ENCODE measurements around the gene SMPD4. TPM values are rescaled to one million over a fixed set of nuclear protein-coding genes. Genes with fewer than 3 reads are reported as not detected.
"Not testable (repeated sequence)": the region's sequence is repeated elsewhere in the genome, so short reads cannot be mapped to it uniquely, and the experiment has no call there.

The SMPD4 gene
- total and polyA plus RNA-seq, 2 experiments from 2014 or later: 23.8 to 37.1 TPM

- H2AFZ ChIP-seq; H3K9ac ChIP-seq; H3K4me3 ChIP-seq; H3K9me3 ChIP-seq (ENCODE audit: low read depth); in situ Hi-C loops (cut with MboI); H3K27me3 ChIP-seq (replicated peaks; ENCODE audit: insufficient read depth); H3K4me1 ChIP-seq (ENCODE audit: insufficient read depth); H4K20me1 ChIP-seq (ENCODE audit: insufficient read depth); H3K9me2 ChIP-seq (ENCODE audit: insufficient read depth); H3K4me2 ChIP-seq (ENCODE audit: unreplicated experiment); H3K27ac ChIP-seq; H3F3A ChIP-seq (ENCODE audit: insufficient read depth); H3K36me3 ChIP-seq (ENCODE audit: low read depth); H3K79me2 ChIP-seq (ENCODE audit: insufficient read depth): not testable (repeated sequence)
- 79 to 82% methylated on average over 13 to 19 of the region's 28 CpGs for WGBS, 2 experiments (ENCODE audit: low coverage in 1 of 2, low lambda C conversion rate in 2 of 2, missing lambda C conversion rate in 2 of 2)
- peak; percentile 5 for DNase-seq
Measured at GRCh38 chr2:130143266-130144039, 37.9 kb downstream of the SMPD4 start.

DNA sequence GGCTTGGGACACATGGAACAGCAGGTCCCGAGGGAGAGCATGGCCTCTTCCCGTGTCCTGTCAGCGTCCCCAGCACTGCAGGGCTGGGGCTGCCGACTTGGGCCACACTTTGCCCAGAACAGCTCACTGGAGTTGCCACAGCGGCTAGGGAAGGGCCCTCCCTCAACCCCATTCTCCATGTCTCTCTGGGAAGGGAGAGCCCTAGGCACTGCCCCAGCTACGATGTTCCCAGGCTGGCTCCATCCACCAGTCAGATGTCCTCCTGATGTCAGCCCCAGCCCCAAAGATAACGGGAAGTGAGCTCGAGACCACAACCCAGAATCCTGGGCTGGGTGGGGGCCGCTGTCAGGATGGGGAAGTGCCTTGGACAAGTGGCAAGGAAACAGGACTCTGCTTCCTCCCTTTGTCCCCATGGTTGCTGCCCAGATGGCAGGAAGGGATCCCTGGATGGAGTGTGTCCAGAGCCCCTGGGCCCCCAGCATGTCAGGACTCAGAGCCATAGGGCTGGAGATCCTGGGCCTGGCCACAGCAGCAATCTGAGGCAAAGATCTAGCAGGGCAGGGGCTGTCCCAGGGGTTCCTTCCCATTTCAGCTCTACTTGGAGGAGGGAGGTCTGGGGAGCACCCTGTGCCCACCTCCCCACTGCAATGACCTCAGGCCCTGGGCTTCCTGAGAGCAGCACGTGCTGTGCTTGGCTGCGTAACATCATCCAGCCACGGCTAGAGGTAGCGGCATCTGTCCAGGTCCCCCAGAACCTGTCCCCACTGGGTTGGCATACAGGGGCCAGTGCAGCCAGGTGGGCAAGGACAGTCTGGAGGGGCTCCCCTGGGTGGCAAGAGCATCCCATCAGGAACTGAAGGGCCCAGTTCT, 38.8 kb downstream of the SMPD4 start:
- in situ Hi-C loops (cut with MboI): not testable (repeated sequence)

DNA sequence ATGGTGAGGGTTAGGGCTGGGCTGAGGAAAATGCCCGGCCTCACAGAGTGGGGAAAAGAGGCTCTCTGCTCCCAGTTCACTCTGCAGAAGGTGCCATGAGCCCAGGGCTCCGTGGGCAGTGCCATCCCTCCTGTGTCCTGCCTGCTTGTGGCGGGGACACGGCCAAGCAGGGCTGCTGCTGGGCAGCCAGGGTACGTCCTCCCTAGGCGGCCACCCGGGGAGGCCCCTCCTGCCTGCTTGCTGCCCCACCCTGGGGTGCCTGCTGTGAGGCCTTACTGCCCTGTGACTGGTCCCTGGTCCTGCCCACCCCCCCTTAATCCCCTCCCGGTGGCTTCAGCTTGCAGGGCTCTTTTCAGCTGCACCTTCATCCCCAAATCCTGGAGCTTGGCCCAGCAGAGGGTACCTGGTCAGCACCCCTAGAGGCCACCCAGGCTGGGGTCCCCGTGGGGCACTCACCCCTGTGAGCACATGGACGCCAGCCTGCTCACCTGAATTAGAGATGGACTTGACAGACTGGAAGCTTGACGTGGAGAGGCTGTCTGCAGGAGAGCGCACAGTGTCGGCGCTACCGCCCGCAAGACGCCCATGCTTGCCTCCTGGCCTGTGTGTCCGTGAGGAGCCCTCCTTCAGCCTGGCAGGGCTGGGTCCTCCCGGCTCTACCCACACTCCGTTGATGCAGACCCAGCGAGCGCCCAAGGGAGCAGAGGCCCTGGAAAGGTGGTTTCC, 39.6 kb downstream of the SMPD4 start:
- H3F3A ChIP-seq (ENCODE audit: insufficient read depth); H4K20me1 ChIP-seq (ENCODE audit: insufficient read depth); in situ Hi-C loops (cut with MboI); H3K36me3 ChIP-seq (ENCODE audit: low read depth); H3K27me3 ChIP-seq (replicated peaks; ENCODE audit: insufficient read depth); H3K9me2 ChIP-seq (ENCODE audit: insufficient read depth); H3K27ac ChIP-seq; H3K4me1 ChIP-seq (ENCODE audit: insufficient read depth); H3K79me2 ChIP-seq (ENCODE audit: insufficient read depth); DNase-seq; H3K4me2 ChIP-seq (ENCODE audit: unreplicated experiment); H2AFZ ChIP-seq; H3K9ac ChIP-seq; H3K4me3 ChIP-seq; H3K9me3 ChIP-seq (ENCODE audit: low read depth): not testable (repeated sequence)
- WGBS, 2 experiments (ENCODE audit: low coverage in 1 of 2, low lambda C conversion rate in 2 of 2, missing lambda C conversion rate in 2 of 2): 87 to 88% methylated on average over 15 to 18 of the region's 22 CpGs

More for the DNA sequence above, 38.8 kb downstream of the SMPD4 start:
- not testable (repeated sequence) for DNase-seq; H3K27ac ChIP-seq; H3K9ac ChIP-seq; H3K4me1 ChIP-seq (ENCODE audit: insufficient read depth); H3K4me3 ChIP-seq; H2AFZ ChIP-seq; H3K36me3 ChIP-seq (ENCODE audit: low read depth); H3K27me3 ChIP-seq (replicated peaks; ENCODE audit: insufficient read depth); H3F3A ChIP-seq (ENCODE audit: insufficient read depth); H3K9me3 ChIP-seq (ENCODE audit: low read depth); H4K20me1 ChIP-seq (ENCODE audit: insufficient read depth); H3K79me2 ChIP-seq (ENCODE audit: insufficient read depth); H3K4me2 ChIP-seq (ENCODE audit: unreplicated experiment); H3K9me2 ChIP-seq (ENCODE audit: insufficient read depth)
- whole genome bisulfite sequencing, 2 experiments (ENCODE audit: low coverage in 1 of 2, low lambda C conversion rate in 2 of 2, missing lambda C conversion rate in 2 of 2): 90 to 91% methylated on average over 10 to 13 of the region's 13 CpGs

GRCh38 chr2:130141002-130141401, 40.4 kb downstream of the SMPD4 start:
- H3K4me1 ChIP-seq (ENCODE audit: insufficient read depth); H2AFZ ChIP-seq; H3K9ac ChIP-seq; in situ Hi-C loops (cut with MboI); DNase-seq; H4K20me1 ChIP-seq (ENCODE audit: insufficient read depth); H3K79me2 ChIP-seq (ENCODE audit: insufficient read depth); H3K4me2 ChIP-seq (ENCODE audit: unreplicated experiment); H3K27ac ChIP-seq; H3K9me2 ChIP-seq (ENCODE audit: insufficient read depth); H3K9me3 ChIP-seq (ENCODE audit: low read depth); H3K36me3 ChIP-seq (ENCODE audit: low read depth); H3K27me3 ChIP-seq (replicated peaks; ENCODE audit: insufficient read depth); H3K4me3 ChIP-seq; H3F3A ChIP-seq (ENCODE audit: insufficient read depth): not testable (repeated sequence)
- 90% methylated on average over 4 of the region's 6 CpGs; no CpG with 5 or more reads in 1 of the 2 experiments for WGBS, 2 experiments (ENCODE audit: low coverage in 1 of 2, low lambda C conversion rate in 2 of 2, missing lambda C conversion rate in 2 of 2)

GRCh38 chr2:130140516-130140915, 40.9 kb downstream of the SMPD4 start:
- H3F3A ChIP-seq (ENCODE audit: insufficient read depth); H3K9ac ChIP-seq; H3K9me2 ChIP-seq (ENCODE audit: insufficient read depth); in situ Hi-C loops (cut with MboI); H3K9me3 ChIP-seq (ENCODE audit: low read depth); H3K27ac ChIP-seq; H3K27me3 ChIP-seq (replicated peaks; ENCODE audit: insufficient read depth); H3K36me3 ChIP-seq (ENCODE audit: low read depth); H3K4me1 ChIP-seq (ENCODE audit: insufficient read depth); H2AFZ ChIP-seq; H4K20me1 ChIP-seq (ENCODE audit: insufficient read depth); H3K4me3 ChIP-seq; DNase-seq; H3K79me2 ChIP-seq (ENCODE audit: insufficient read depth); H3K4me2 ChIP-seq (ENCODE audit: unreplicated experiment): not testable (repeated sequence)
- 86 to 87% methylated on average over 5 to 7 of the region's 7 CpGs for WGBS, 2 experiments (ENCODE audit: low coverage in 1 of 2, low lambda C conversion rate in 2 of 2, missing lambda C conversion rate in 2 of 2)

DNA sequence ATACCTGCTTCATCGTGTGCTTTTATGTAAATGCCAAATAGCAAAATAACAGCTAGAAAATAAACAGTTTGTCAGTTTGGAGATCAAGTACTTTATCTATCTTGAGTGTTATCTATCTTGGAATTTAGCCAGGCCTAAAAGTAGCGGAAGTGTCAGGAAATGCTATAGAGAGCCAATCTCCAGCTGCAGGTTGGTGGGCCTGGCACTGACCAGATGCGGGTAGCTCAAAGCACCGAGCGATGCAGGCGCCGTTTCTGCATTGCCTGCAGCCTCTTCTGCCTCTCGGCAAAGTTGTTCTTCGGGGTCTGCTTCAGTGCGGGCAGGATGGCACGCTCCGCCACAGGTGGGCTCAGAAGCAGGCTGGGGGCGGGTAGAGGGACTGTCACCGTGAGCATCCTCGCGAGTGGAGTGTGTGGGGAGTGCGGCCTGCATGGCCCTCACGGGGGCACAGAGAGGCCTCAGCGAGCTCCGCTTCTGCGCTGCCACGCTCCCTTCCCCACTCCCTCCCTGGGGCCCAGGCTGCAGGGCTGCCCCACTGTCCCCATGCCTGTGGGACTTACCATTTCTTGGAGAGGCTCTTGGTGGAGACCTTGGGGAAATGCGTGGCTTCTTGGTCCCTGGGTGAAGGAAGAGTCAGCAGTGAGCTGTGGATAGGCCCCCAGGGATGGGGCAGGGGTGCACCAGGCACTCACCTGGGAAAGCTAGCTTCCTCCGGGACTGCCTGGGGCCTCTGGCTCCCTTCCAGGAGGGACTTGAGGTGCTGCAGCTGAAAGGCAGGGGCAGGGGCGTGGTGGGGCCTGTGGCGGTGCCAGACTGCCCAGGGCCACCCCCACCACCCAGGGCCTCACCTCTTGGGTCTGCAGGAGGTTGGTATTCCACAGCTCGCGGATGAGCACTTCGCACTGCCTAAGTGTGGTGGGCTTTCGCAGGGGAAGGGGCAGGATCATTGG, 41.8 kb downstream of the SMPD4 start:
- H3K27ac ChIP-seq; H3K36me3 ChIP-seq (ENCODE audit: low read depth); H3K27me3 ChIP-seq (replicated peaks; ENCODE audit: insufficient read depth); H3K9me3 ChIP-seq (ENCODE audit: low read depth); H3K4me3 ChIP-seq; H3K4me1 ChIP-seq (ENCODE audit: insufficient read depth); H3F3A ChIP-seq (ENCODE audit: insufficient read depth); H3K79me2 ChIP-seq (ENCODE audit: insufficient read depth); H3K4me2 ChIP-seq (ENCODE audit: unreplicated experiment); H2AFZ ChIP-seq; DNase-seq; H4K20me1 ChIP-seq (ENCODE audit: insufficient read depth); H3K9ac ChIP-seq; H3K9me2 ChIP-seq (ENCODE audit: insufficient read depth); in situ Hi-C loops (cut with MboI): not testable (repeated sequence)
- WGBS, 2 experiments (ENCODE audit: low coverage in 1 of 2, low lambda C conversion rate in 2 of 2, missing lambda C conversion rate in 2 of 2): 90 to 93% methylated on average over 29 to 30 of the region's 30 CpGs
